GM10266 (cell line): ENCODE measurements around the gene PKDREJ.

ENCODE experiments used
- DNase-seq: peaks from one replicate; pipeline ENCODE4 v3.0.0; 2012; ENCODE audit errors: extremely low spot score
- TF ChIP-seq, protein P1 (sequence below): IDR thresholded peaks from 2 replicates; pipeline ENCODE4 v1.5.1; 2012; ENCODE audit warnings: mild to moderate bottlenecking, low read depth; ENCODE audit not compliant: control insufficient read depth, insufficient read depth; ENCODE audit errors: missing control alignments

Gene PKDREJ

DNA sequence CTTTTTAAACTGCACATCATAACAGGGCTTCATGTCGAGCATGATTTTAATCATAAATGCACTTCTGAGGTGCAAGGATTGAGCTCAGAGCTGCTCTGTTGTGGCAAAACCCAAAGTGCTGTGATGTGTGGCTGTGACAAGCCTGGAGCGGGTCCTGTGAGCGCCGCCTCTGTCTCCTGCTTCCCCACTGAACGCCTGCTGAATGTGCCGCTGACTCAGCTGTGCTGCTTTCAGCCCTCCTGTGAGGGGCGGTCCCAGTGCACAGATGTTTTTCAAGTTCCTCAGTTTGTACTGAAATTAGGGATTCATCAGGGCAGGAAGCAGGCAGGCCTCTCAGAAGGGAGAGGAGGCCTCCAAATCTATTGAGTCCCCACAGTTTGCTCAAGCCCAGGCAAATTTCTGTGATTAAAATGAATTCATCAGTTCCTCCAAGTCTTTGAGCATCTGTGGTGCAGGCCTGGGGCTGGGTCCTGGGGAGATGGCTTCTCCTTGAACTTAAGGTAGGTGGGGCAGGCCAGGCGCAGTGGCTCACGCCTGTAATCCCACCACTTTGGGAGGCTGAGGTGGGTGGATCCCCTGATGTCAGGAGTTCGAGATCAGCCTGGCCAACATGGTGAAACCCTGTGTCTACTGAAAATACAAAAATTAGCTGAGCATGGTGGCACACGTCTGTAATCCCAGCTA, 30.6 kb upstream of the PKDREJ start:
- TF ChIP-seq, protein P1, sequence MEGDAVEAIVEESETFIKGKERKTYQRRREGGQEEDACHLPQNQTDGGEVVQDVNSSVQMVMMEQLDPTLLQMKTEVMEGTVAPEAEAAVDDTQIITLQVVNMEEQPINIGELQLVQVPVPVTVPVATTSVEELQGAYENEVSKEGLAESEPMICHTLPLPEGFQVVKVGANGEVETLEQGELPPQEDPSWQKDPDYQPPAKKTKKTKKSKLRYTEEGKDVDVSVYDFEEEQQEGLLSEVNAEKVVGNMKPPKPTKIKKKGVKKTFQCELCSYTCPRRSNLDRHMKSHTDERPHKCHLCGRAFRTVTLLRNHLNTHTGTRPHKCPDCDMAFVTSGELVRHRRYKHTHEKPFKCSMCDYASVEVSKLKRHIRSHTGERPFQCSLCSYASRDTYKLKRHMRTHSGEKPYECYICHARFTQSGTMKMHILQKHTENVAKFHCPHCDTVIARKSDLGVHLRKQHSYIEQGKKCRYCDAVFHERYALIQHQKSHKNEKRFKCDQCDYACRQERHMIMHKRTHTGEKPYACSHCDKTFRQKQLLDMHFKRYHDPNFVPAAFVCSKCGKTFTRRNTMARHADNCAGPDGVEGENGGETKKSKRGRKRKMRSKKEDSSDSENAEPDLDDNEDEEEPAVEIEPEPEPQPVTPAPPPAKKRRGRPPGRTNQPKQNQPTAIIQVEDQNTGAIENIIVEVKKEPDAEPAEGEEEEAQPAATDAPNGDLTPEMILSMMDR, result no peak
- no peak for DNase-seq

DNA sequence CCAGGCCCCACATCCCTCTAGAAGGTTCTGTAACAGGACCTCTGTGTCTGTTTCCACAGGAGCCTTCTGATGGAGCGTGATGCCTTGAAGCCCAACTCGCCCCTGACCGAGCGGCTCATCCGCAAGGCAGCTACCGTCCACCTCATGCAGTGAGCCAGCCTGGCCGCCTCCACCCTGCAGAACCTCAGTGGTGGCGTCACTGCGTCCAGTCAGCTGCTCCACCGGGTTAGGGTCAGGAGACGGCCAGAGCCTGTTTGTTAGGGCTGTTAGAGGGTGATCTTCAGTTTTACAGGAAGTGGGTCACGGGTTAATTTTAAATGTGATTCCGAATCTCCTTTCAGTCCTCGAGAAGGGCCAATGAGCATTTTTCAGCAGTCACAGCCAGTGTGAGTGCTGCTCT, 29.6 kb upstream of the PKDREJ start:
- TF ChIP-seq, protein P1, result no peak
- DNase-seq, result no peak

DNA sequence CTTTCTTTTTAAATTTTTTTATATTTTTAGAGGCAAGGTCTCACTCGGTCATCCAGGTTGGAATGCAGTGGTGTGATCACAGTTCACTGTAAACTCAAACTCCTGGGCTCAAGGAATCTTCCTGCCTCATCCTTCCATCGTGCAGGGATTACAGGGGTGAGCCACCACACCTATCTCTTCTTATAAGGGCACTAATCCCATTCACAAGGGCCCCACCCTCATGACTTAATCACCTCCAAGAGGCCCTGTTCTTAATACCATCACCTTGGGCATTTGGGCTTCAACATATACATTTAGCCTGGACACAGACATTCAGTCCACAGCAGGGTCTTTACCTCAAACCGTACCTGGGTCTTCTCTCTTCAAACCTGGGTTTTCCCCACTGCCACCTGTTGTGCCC, 29.0 kb upstream of the PKDREJ start:
- TF ChIP-seq, protein P1, result no peak

DNA sequence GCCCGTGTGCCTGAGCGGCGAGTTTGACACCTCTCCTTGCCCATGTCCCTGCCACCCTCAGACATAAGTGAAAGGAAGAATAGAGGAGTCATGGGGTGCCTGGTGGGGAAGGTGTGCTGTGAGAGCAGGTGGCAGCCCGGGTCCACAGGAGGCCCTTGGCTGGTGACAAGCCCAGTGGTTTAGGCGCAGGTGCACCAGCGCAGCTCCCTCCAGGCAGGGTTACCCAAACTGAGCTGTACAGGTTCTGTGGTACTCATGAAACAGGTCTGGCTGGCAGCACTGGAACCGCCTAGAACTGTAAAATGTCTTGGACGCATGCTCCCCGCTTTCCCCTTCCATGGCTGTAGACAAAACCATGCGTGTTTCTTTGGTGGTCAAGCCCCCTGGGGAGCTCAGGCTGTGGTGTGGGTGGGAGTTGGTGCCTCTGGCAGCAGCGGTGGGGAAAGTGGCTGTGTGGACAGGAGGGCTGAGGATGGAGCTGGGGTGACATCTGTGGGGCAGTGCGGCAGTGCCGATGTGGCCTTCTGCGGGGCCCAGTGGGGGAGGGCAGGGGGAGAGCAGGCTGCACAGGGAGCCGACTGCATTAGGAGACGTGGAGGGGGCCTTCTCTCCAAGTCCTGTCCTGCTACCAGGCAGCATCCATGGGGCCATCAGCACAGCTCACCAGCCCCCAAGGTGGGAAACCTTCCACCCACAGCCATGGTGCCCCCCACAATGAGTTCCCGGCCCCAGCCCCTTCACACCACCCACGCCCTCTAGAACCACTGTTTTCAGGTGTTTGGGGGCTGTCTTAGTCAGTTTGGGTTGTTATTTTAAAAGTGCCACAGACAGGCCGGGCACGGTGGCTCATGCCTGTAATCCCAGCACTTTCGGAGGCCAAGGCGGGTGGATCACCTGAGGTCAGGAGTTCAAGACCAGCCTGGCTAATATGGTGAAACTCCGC, 28.0 kb upstream of the PKDREJ start:
- TF ChIP-seq, protein P1, result no peak
- no peak for DNase-seq

More for the DNA sequence above, 29.0 kb upstream of the PKDREJ start:
- DNase-seq, result no peak

DNA sequence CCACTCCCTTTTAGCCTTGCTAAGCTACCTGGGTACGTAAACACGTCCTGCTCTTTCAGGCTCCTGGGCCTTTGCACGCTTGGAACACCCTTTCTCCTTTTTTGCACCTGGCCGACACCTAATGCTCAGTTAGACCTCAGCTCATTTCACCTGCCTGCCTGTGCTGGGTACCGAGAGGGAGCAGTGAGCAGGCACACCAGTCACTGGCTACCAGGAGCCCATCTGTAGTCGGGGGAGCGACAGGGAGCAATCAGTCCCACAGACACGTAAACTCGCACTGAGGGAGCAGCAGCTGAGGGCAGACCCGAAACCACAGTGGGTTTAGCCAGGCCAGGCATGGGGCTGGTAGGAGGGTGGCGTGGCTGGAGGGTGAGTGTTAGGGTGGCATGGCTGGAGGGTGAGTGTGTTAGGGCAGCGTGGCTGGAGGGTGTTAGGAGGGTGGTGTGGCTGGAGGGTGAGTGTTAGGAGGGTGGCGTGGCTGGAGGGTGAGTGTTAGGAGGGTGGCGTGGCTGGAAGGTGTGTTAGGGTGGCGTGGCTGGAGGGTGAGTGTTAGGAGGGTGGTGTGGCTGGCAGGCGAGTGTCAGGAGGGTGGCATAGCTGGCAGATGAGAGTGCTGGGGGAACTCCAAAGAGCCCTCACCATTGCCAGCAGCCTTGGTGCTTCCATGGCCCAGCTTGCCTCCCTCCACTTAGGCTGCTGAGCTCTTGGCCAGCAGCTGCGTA, 27.1 kb upstream of the PKDREJ start:
- DNase-seq, result no peak
- TF ChIP-seq, protein P1, result no peak

DNA sequence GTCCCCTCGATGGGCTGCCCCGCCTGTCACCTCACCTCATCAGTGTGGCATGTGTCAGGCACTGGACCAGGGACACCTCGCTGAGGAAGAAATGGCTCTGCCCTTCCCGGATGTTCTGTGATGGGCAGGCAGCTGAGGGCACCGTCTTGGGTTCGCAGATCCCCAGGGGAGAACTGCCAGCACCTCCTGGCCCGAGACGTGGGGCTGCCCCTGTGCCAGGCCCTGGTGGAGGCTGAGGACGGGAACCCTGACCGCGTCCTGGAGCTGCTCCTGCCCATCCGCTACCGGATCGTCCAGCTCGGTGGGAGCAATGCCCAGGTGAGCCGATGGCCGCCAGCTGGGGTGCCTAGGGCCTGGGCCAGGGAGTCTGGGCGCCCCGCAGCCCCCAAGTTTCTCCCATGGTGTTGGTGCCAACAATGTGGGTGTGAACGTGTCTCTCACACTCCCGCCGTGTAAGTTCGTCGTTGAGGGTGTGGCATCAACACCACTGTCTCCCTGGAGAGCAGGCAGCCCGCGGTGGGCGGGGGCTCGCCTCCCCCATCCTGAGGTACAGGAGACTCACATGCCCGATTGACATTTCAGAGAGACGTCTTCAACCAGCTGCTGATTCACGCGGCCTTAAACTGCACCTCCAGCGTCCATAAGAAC, 26.2 kb upstream of the PKDREJ start:
- TF ChIP-seq, protein P1, result no peak
- no peak for DNase-seq
